NCI-H1105 (cell line): ENCODE measurements around the gene MMD.
"Not testable (repeated sequence)": the region's sequence is repeated elsewhere in the genome, so short reads cannot be mapped to it uniquely, and the experiment has no call there.

ENCODE experiments used
- DNase-seq: peaks from one replicate; lab custom pipeline; 2025; lab: John Stamatoyannopoulos, UW

Gene MMD

GRCh38 chr17:55391764-55392467 lies 29.7 kb downstream of the MMD start:
- DNase-seq, result no peak

- no peak for DNase-seq
Measured at GRCh38 chr17:55391244-55391757, 30.3 kb downstream of the MMD start.

- DNase-seq, result no peak
Measured at GRCh38 chr17:55390364-55390977, 31.2 kb downstream of the MMD start.

GRCh38 chr17:55389715-55390114 lies 31.9 kb downstream of the MMD start:
- DNase-seq, result not testable (repeated sequence)

GRCh38 chr17:55388842-55389241 lies 32.8 kb downstream of the MMD start:
- DNase-seq, result no peak

GRCh38 chr17:55386796-55387332 lies 34.8 kb downstream of the MMD start:
- no peak for DNase-seq

- DNase-seq, result no peak
Measured at GRCh38 chr17:55384643-55385232, 36.9 kb downstream of the MMD start.

- DNase-seq, result no peak
Measured at GRCh38 chr17:55383771-55384642, 37.6 kb downstream of the MMD start.

GRCh38 chr17:55381017-55381770 lies 40.4 kb downstream of the MMD start:
- no peak for DNase-seq

- DNase-seq, result no peak
Measured at GRCh38 chr17:55377671-55378275, 43.9 kb downstream of the MMD start.

- DNase-seq, result no peak
Measured at GRCh38 chr17:55368706-55369105, 52.9 kb downstream of the MMD start.

- no peak for DNase-seq
Measured at GRCh38 chr17:55366020-55366481, 55.6 kb downstream of the MMD start.

GRCh38 chr17:55363033-55363432 lies 58.6 kb downstream of the MMD start:
- no peak for DNase-seq

- DNase-seq, result no peak
Measured at GRCh38 chr17:55360971-55361370, 60.7 kb downstream of the MMD start.

- peak; percentile 25 for DNase-seq
Measured at GRCh38 chr17:55356434-55357328, 65.0 kb downstream of the MMD start.

- no peak for DNase-seq
Measured at GRCh38 chr17:55354941-55355340, 66.7 kb downstream of the MMD start.

GRCh38 chr17:55354010-55354409 lies 67.6 kb downstream of the MMD start:
- no peak for DNase-seq

- DNase-seq, result no peak
Measured at GRCh38 chr17:55351226-55351625, 70.4 kb downstream of the MMD start.

- no peak for DNase-seq
Measured at GRCh38 chr17:55350825-55351205, 70.8 kb downstream of the MMD start.
